GM21367 (cell line): Measurements from ENCODE around the gene HOXB2.

ENCODE experiments used
- ATAC-seq: cut with Tn5 transposase; IDR thresholded peaks from one replicate; pipeline ENCODE4 v1.9.1; 2021; ENCODE audit not compliant: unreplicated experiment

HOXB2 gene

DNA sequence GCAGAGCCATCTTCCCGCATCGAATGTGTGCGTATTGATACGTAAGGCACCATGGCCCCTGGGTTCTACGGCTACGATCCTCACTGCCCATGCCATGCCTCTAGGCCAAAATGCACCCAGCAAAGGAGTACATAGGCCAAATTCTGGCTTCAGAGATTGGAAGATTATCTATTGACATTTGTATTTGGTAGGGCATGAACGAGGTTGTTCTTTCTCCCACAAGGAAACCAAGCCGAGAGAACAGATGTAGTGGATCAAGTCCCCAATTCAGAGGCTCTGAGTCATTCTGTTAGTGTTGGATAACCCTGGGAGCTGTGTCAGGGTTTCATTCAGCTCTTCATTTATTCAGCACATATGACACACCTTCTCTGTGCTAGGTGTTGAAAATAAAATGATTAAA is 50.6 kb downstream of the HOXB2 start:
- no peak for ATAC-seq
